Left lung (tissue), 10 donors: ENCODE data around the gene ZIM2. TPM values are rescaled to one million over a fixed set of nuclear protein-coding genes. Genes with fewer than 3 reads are reported as not detected.

Source experiments
- ATAC-seq: fragments of 200-7000 bp; cut with Tn5 transposase; one replicate; pipeline ENCODE4 v1.9.1; 2020; ENCODE audit warnings: moderate library complexity
- DNase-seq, 4 donors: peaks; one replicate each; pipeline ENCODE4 v3.0.0-alpha.2; 2013 to 2020
- H3K27ac ChIP-seq, 2 donors: fragments of 200-600 bp; sonication (generic) in 1 of 2; one replicate each; pipeline versions ENCODE4 v1.5.0 to v1.8.0; 2020 to 2021
- H3K27me3 ChIP-seq, 2 donors: fragments of 200-600 bp; sonication (generic) in 1 of 2; one replicate each; pipeline versions ENCODE4 v1.5.0 to v1.8.0; 2020 to 2021
- H3K36me3 ChIP-seq, 2 donors: fragments of 200-600 bp; sonication (generic) in 1 of 2; one replicate each; pipeline versions ENCODE4 v1.5.0 to v1.8.0; 2020 to 2021
- H3K4me1 ChIP-seq, 2 donors: fragments of 200-600 bp; one replicate each; pipeline ENCODE4 v1.8.0; 2021
- H3K4me3 ChIP-seq, 2 donors: fragments of 200-600 bp; sonication (generic) in 1 of 2; one replicate each; pipeline versions ENCODE4 v1.5.0 to v1.8.0; 2020 to 2021; ENCODE audit warnings: mild to moderate bottlenecking in 1 of 2
- H3K9me3 ChIP-seq, 2 donors: fragments of 200-600 bp; sonication (generic) in 1 of 2; one replicate each; pipeline versions ENCODE4 v1.5.0 to v1.8.0; 2020 to 2021
- CTCF ChIP-seq, 2 donors: fragments of 200-600 bp; sonication (generic) in 1 of 2; IDR thresholded peaks; one replicate each; pipeline versions ENCODE4 v1.5.0 to v1.8.0; 2021; ENCODE audit warnings: antibody characterized with exemption in 2 of 2
- intact Hi-C, 2 donors: fragments of 100-400 bp; cut with DNase I; formaldehyde crosslinking; loops; one replicate each; pipeline versions ENCODE4 v1.11.2 to v1.14.2; 2022
- polyA plus RNA-seq, 6 donors: library from polyadenylated mRNA; unstranded; fragments of 120-200 nt; gene quantifications; one replicate each; pipeline ENCODE4 v1.2.1, GENCODE V29; 2013; ENCODE audit not compliant: insufficient read length in 6 of 6
- total RNA-seq, 2 donors: library from RNA; stranded (reverse); fragmentation: NEBNext Ultra II Directional; extraction: Animal tissue kit (Norgen Biotek cat#: 25700); gene quantifications; one replicate each; pipeline ENCODE4 v1.2.1, GENCODE V29; 2021
- donor health status: DM: no; HTN: yes; CAD: no.
- donor health status: DM: no; HTN: no; CAD: no.

ZIM2 gene
- total and polyA plus RNA-seq, 8 donors: 0.12 to 2.9 (median 1.8) TPM

- no peak overlapping the region for H3K4me3 ChIP-seq
- ATAC-seq (no peak), DNase-seq (peak in 2 of 4 donors; percentile 15 to 30)
- H3K27ac ChIP-seq: peak overlapping the region in 1 of 2 donors; percentile 51
- no peaks in the 10 kb centered on the region for H3K4me1 ChIP-seq
- intact Hi-C loops: no loop called here
- peaks cover 0 to 38% of the 10 kb centered on the region in 2 donors for H3K27me3 ChIP-seq
- TF ChIP-seq CTCF (IDR thresholded peaks at IDR 0.05): no peak
- no peaks in the 10 kb centered on the region for H3K36me3 ChIP-seq
- peaks cover 0 to 51% of the 10 kb centered on the region in 2 donors for H3K9me3 ChIP-seq
These were observed 3.5 kb downstream of the ZIM2 start for GRCh38 chr19:56837004-56837403.

GRCh38 chr19:56836059-56836458 lies 4.5 kb downstream of the ZIM2 start:
- H3K27ac ChIP-seq: no peak overlapping the region
- peaks cover 0 to 28% of the 10 kb centered on the region in 2 donors for H3K27me3 ChIP-seq
- intact Hi-C loops: no loop called here
- TF ChIP-seq CTCF (IDR thresholded peaks at IDR 0.05): no peak
- no peaks in the 10 kb centered on the region for H3K4me1 ChIP-seq
- ATAC-seq: no peak
- DNase-seq: no peak
- no peaks in the 10 kb centered on the region for H3K36me3 ChIP-seq
- no peak overlapping the region for H3K4me3 ChIP-seq
- H3K9me3 ChIP-seq: peaks cover 0 to 48% of the 10 kb centered on the region in 2 donors

GRCh38 chr19:56835401-56835800 lies 5.1 kb downstream of the ZIM2 start:
- H3K27me3 ChIP-seq: peaks cover 0 to 22% of the 10 kb centered on the region in 2 donors
- H3K27ac ChIP-seq: no peak overlapping the region
- H3K36me3 ChIP-seq: no peaks in the 10 kb centered on the region
- ATAC-seq (no peak), DNase-seq (no peak)
- H3K4me3 ChIP-seq: no peak overlapping the region
- intact Hi-C loops: no loop called here
- TF ChIP-seq CTCF (IDR thresholded peaks at IDR 0.05): no peak
- peaks cover 0 to 42% of the 10 kb centered on the region in 2 donors for H3K9me3 ChIP-seq
- H3K4me1 ChIP-seq: no peaks in the 10 kb centered on the region

GRCh38 chr19:56834564-56835375 lies 5.8 kb downstream of the ZIM2 start:
- intact Hi-C loops: no loop called here
- TF ChIP-seq CTCF (IDR thresholded peaks at IDR 0.05): no peak
- DNase-seq: no peak
- Histone ChIP-seq H3K4me1 (no peaks in the 10 kb centered on the region), H3K27ac (no peak overlapping the region), H3K9me3 (peaks cover 0 to 35% of the 10 kb centered on the region in 2 donors), H3K36me3 (no peaks in the 10 kb centered on the region), H3K4me3 (no peak overlapping the region), H3K27me3 (peaks cover 0 to 15% of the 10 kb centered on the region in 2 donors)
- no peak for ATAC-seq

GRCh38 chr19:56832352-56832928 lies 8.1 kb downstream of the ZIM2 start:
- intact Hi-C loops: no loop called here
- no peaks in the 10 kb centered on the region for H3K4me1 ChIP-seq
- DNase-seq (no peak), ATAC-seq (no peak)
- H3K36me3 ChIP-seq: no peaks in the 10 kb centered on the region
- H3K4me3 ChIP-seq: no peak overlapping the region
- H3K27ac ChIP-seq: no peak overlapping the region
- no peak for TF ChIP-seq CTCF (IDR thresholded peaks at IDR 0.05)
- H3K9me3 ChIP-seq: peaks cover 0 to 17% of the 10 kb centered on the region in 2 donors
- H3K27me3 ChIP-seq: no peaks in the 10 kb centered on the region
